Ishikawa (cell line): Measurements from ENCODE around the gene ZNF565.

Source experiments
- CEBPB ChIP-seq: IDR thresholded peaks from 2 replicates; pipeline ENCODE4 v1.6.1; 2012
- EGR1 ChIP-seq: IDR thresholded peaks from 2 replicates; pipeline ENCODE4 v1.6.1; 2012
- EP300 ChIP-seq: IDR thresholded peaks from 2 replicates; pipeline ENCODE4 v1.6.1; 2012; ENCODE audit warnings: borderline replicate concordance
- NFIC ChIP-seq: IDR thresholded peaks from 2 replicates; pipeline ENCODE4 v1.6.1; 2012
- RAD21 ChIP-seq: IDR thresholded peaks from 2 replicates; pipeline ENCODE4 v1.6.1; 2012; ENCODE audit warnings: low read depth
- TAF1 ChIP-seq: IDR thresholded peaks from 2 replicates; pipeline ENCODE4 v1.6.1; 2012; ENCODE audit warnings: low read depth, mild to moderate bottlenecking
- TEAD4 ChIP-seq: IDR thresholded peaks from 2 replicates; pipeline ENCODE4 v1.6.1; 2012
- YY1 ChIP-seq: IDR thresholded peaks from 2 replicates; pipeline ENCODE4 v1.6.1; 2012; ENCODE audit warnings: low read depth

- TF ChIP-seq TEAD4, result no peak
- TF ChIP-seq NFIC, result no peak
- TF ChIP-seq EP300, result no peak
- TF ChIP-seq CEBPB, result no peak
- no peak for TF ChIP-seq TAF1
- TF ChIP-seq YY1, result no peak
- no peak for TF ChIP-seq RAD21
- no peak for TF ChIP-seq EGR1
Measured at GRCh38 chr19:36172852-36173251, 41.6 kb downstream of the ZNF565 start.
